Measurements from ENCODE around the gene CTNND2.

DNA sequence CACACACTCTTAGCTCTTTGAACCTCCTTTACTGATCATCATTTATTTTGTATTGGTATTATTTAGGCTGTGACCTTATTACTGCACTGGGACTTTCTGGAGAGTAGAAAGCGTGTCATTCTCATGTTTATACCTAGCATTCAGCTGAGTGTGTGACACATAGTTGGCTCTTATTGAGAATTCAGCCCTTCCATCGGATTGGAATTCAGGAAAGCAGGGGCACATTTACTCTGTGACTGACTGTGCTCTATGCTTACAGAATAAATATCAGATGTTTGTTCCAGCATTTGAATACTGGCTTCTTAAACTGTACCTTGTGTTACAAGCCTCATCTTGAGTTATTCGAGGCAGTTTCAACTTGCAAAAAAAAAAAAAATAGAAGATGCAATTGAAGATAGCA lies 782.4 kb downstream of the CTNND2 start:
- TF ChIP-seq, protein P1, sequence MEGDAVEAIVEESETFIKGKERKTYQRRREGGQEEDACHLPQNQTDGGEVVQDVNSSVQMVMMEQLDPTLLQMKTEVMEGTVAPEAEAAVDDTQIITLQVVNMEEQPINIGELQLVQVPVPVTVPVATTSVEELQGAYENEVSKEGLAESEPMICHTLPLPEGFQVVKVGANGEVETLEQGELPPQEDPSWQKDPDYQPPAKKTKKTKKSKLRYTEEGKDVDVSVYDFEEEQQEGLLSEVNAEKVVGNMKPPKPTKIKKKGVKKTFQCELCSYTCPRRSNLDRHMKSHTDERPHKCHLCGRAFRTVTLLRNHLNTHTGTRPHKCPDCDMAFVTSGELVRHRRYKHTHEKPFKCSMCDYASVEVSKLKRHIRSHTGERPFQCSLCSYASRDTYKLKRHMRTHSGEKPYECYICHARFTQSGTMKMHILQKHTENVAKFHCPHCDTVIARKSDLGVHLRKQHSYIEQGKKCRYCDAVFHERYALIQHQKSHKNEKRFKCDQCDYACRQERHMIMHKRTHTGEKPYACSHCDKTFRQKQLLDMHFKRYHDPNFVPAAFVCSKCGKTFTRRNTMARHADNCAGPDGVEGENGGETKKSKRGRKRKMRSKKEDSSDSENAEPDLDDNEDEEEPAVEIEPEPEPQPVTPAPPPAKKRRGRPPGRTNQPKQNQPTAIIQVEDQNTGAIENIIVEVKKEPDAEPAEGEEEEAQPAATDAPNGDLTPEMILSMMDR (conservative IDR thresholded peaks at IDR 0.05; ENCODE audit: low read depth, low read length): no peak
- no peak for TF ChIP-seq EZH2 (IDR thresholded peaks at IDR 0.05; ENCODE audit: borderline replicate concordance, low read depth, low read length, poor library complexity, severe bottlenecking)

Data from A673 (cell line).